ENCODE measurements around the gene TMEM79.

TMEM79 gene

DNA sequence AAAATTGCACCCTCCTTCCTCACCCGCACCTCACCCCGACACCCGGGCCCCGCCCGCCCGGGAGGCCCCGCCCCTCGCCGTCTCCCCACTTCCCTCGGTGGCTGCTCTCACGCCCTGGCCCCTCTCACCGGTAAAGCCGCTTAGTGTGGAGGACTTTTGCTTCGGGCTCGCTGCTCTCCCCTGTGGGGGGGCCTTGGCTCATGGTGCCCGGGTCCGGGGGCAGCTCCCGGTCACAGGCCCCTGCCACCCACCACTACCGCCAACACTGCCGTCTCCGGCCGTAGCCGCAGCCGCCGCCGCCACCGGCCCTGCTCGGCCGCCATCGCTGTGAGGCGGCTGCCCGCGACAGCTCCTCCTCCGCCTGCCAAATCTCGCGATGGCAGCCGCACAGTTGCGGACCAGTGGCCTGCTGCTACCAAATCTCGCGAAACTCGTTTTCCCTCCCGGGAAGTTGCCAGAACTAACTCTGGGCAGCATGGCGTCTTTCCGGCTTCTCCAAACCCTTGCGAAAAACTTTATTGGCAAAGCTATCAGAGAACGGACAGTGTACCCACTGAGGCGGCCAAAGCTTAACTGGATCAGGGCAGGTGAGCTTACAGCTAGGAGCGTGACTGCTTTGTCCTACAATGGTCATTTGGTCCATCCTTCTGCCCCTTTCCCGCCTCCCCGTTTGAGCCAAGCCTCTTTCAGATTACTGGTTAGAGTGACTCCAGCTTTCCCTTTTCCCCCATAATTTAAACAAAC is 1.5 kb upstream of the TMEM79 start, which contains the start of gene SMG5:
Gene SMG5 (minus strand): TSS at position 347 of the 744 bp plus-strand sequence. CDS start 145 bp downstream, at position 202.
- Histone ChIP-seq H3K27ac (ENCODE audit: low read length) (peak within 1 kb of the TSS; percentile 76), H3K4me1 (ENCODE audit: control insufficient read depth, insufficient read depth, low read length) (peaks cover 18% of the 10 kb centered on the region), H3K4me3 (ENCODE audit: low read length in 2 of 2) (peak within 1 kb of the TSS; percentile 83 to 95), H3K27me3 (ENCODE audit: control insufficient read depth in 1 of 2, insufficient read depth in 2 of 2, low read length in 2 of 2) (no peaks in the 10 kb centered on the region), H3K9ac (ENCODE audit: low read length in 2 of 2) (peak within 1 kb of the TSS; percentile 87 to 93), H3K36me3 (ENCODE audit: control insufficient read depth in 2 of 2, insufficient read depth in 2 of 2, low read length in 2 of 2) (peaks cover 5 to 15% of the 10 kb centered on the region in 2 donors), H3K9me3 (ENCODE audit: control insufficient read depth in 2 of 2, low read length in 2 of 2) (no peaks in the 10 kb centered on the region)

DNA sequence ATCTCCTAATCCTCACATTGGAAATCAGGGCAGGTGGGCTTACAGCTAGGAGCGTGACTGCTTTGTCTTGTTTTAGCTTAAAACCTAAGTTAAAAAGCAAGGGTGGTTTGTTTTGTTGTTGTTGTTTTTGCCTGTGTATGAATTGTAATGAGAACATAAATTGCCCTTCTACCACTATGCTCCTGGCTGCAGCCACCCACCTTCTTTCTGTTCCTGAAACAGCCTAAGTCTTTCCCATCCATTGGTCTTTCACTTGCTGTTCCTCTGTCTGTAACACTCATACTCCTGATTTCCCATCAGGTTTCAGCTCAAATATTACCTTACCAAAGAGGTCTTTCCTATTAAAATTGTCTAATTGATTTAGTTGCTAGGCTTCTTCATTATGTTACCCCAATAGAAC is 604 bp upstream of the TMEM79 start:
- Histone ChIP-seq H3K9ac (ENCODE audit: low read length in 2 of 2) (peak overlapping the region; percentile 87 to 93), H3K27ac (ENCODE audit: low read length) (no peak overlapping the region), H3K36me3 (ENCODE audit: control insufficient read depth in 2 of 2, insufficient read depth in 2 of 2, low read length in 2 of 2) (peaks cover under 1 to 8% of the 10 kb centered on the region in 2 donors), H3K27me3 (ENCODE audit: control insufficient read depth in 1 of 2, insufficient read depth in 2 of 2, low read length in 2 of 2) (no peaks in the 10 kb centered on the region), H3K4me3 (ENCODE audit: low read length in 2 of 2) (peak overlapping the region; percentile 83 to 95), H3K9me3 (ENCODE audit: control insufficient read depth in 2 of 2, low read length in 2 of 2) (no peaks in the 10 kb centered on the region), H3K4me1 (ENCODE audit: control insufficient read depth, insufficient read depth, low read length) (peaks cover 18% of the 10 kb centered on the region)

DNA sequence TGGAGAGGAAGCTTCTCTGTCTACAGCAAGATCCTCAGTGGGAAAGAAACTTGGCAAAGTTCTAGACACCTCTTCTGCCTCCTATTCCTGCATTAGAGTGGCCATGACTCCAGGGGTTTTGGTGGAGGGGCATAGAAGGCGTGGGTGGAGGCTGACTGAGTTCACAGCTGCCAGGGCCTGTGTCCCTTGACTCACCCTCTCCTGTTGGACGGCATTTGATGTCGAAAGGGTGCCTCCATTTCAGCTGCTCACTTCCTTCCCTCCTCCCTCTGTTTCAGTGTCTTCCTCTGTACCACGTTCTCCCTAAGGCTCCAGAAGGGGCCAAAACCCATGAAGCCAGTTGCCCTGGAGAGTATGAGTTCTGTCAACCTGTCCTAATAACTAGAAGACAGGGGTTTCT is 632 bp downstream of the TMEM79 start:
- H3K9ac ChIP-seq (ENCODE audit: low read length in 2 of 2): no peak overlapping the region
- H3K36me3 ChIP-seq (ENCODE audit: control insufficient read depth in 2 of 2, insufficient read depth in 2 of 2, low read length in 2 of 2): peaks cover 2 to 5% of the 10 kb centered on the region in 2 donors
- H3K27ac ChIP-seq (ENCODE audit: low read length): no peak overlapping the region
- H3K4me1 ChIP-seq (ENCODE audit: control insufficient read depth, insufficient read depth, low read length): peaks cover 18% of the 10 kb centered on the region
- no peaks in the 10 kb centered on the region for H3K9me3 ChIP-seq (ENCODE audit: control insufficient read depth in 2 of 2, low read length in 2 of 2)
- no peaks in the 10 kb centered on the region for H3K27me3 ChIP-seq (ENCODE audit: control insufficient read depth in 1 of 2, insufficient read depth in 2 of 2, low read length in 2 of 2)
- no peak overlapping the region for H3K4me3 ChIP-seq (ENCODE audit: low read length in 2 of 2)

DNA sequence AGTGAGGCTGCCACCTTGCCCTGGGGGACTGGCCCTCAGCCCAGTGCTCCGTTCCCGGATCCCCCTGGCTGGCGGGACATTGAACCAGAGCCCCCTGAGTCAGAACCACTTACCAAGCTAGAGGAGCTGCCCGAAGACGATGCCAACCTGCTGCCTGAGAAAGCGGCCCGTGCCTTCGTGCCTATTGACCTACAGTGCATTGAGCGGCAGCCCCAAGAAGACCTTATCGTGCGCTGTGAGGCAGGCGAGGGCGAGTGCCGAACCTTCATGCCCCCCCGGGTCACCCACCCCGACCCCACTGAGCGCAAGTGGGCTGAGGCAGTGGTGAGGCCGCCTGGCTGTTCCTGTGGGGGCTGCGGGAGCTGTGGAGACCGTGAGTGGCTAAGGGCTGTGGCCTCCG is 1.3 kb downstream of the TMEM79 start:
- Histone ChIP-seq H3K4me3 (ENCODE audit: low read length in 2 of 2) (no peak overlapping the region), H3K27ac (ENCODE audit: low read length) (no peak overlapping the region), H3K4me1 (ENCODE audit: control insufficient read depth, insufficient read depth, low read length) (peaks cover 15% of the 10 kb centered on the region), H3K36me3 (ENCODE audit: control insufficient read depth in 2 of 2, insufficient read depth in 2 of 2, low read length in 2 of 2) (peaks cover 0 to 5% of the 10 kb centered on the region in 2 donors), H3K9me3 (ENCODE audit: control insufficient read depth in 2 of 2, low read length in 2 of 2) (no peaks in the 10 kb centered on the region), H3K9ac (ENCODE audit: low read length in 2 of 2) (no peak overlapping the region), H3K27me3 (ENCODE audit: control insufficient read depth in 1 of 2, insufficient read depth in 2 of 2, low read length in 2 of 2) (no peaks in the 10 kb centered on the region)

DNA sequence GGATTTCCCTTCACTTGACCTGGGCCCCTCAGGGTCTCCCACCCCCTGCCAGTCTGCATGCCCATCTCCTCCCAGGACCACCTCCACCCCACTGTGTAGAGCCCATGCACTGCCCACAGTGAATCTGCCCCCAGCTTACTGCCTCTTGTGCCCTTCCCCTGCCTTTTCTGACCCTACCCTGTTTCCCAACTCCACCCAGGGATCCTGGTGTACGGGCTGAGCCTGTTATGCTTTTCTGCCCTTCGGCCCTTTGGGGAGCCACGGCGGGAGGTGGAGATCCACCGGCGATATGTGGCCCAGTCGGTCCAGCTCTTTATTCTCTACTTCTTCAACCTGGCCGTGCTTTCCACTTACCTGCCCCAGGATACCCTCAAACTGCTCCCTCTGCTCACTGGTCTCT is 1.9 kb downstream of the TMEM79 start:
- H3K9ac ChIP-seq (ENCODE audit: low read length in 2 of 2): no peak overlapping the region
- H3K9me3 ChIP-seq (ENCODE audit: control insufficient read depth in 2 of 2, low read length in 2 of 2): no peaks in the 10 kb centered on the region
- H3K27me3 ChIP-seq (ENCODE audit: control insufficient read depth in 1 of 2, insufficient read depth in 2 of 2, low read length in 2 of 2): no peaks in the 10 kb centered on the region
- H3K4me3 ChIP-seq (ENCODE audit: low read length in 2 of 2): no peak overlapping the region
- H3K4me1 ChIP-seq (ENCODE audit: control insufficient read depth, insufficient read depth, low read length): peaks cover 20% of the 10 kb centered on the region
- H3K27ac ChIP-seq (ENCODE audit: low read length): no peak overlapping the region
- peaks cover 0 to 5% of the 10 kb centered on the region in 2 donors for H3K36me3 ChIP-seq (ENCODE audit: control insufficient read depth in 2 of 2, insufficient read depth in 2 of 2, low read length in 2 of 2)

DNA sequence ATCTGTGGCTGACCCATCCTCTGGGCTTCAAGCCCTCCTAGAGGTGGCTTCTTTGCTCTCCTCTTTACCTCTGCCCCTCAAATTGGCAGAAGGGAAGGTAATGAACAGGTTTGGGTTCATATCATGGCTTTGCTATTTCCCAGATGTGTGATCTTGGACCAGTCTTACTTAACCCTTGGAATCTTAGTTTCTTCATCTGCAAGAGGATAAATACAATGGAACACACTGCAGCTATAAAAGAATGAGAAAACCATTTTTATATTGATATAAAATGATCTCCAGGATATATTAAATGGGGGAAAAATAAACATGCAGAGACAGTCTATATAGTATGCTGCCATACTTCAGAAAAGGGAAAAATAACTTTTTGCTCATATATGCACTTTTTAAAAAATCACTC is 5.7 kb downstream of the TMEM79 start:
- H3K4me1 ChIP-seq (ENCODE audit: control insufficient read depth, insufficient read depth, low read length): peaks cover 25% of the 10 kb centered on the region
- H3K36me3 ChIP-seq (ENCODE audit: control insufficient read depth in 2 of 2, insufficient read depth in 2 of 2, low read length in 2 of 2): peaks cover 3 to 5% of the 10 kb centered on the region in 2 donors
- H3K27ac ChIP-seq (ENCODE audit: low read length): no peak overlapping the region
- H3K4me3 ChIP-seq (ENCODE audit: low read length in 2 of 2): no peak overlapping the region
- H3K9me3 ChIP-seq (ENCODE audit: control insufficient read depth in 2 of 2, low read length in 2 of 2): no peaks in the 10 kb centered on the region
- no peaks in the 10 kb centered on the region for H3K27me3 ChIP-seq (ENCODE audit: control insufficient read depth in 1 of 2, insufficient read depth in 2 of 2, low read length in 2 of 2)
- H3K9ac ChIP-seq (ENCODE audit: low read length in 2 of 2): no peak overlapping the region

DNA sequence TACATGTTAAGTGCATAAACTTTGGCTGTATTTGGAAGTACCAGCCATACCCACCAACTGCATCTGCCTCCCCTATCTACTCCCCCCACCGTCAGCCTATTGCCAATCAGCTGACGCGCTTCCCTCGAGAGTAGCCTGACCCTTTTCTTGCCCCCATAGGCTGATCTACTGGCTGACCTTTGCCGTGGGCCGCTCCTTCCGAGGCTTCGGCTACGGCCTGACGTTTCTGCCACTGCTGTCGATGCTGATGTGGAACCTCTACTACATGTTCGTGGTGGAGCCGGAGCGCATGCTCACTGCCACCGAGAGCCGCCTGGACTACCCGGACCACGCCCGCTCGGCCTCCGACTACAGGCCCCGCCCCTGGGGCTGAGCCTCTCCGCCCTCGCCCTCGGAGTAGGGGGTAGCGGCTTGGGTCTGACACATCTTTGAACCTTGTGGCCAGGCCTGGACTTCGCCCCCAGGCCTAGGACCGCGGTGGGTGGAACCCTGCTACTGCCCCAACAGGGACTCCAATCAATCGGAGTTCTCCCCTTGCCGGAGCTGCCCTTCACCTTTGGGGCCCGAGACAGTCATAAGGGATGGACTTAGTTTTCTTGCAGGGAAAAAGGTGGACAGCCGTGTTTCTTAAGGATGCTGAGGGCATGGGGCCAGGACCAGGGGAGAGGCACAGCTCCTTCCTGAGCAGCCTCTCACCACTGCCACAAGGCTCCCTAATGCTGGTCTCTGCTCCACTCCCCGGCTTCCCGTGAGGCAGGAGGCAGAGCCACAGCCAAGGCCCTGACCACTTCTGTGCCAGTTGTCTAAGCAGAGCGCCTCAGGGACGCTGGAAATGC is 7.3 kb downstream of the TMEM79 start:
- peaks cover 33% of the 10 kb centered on the region for H3K4me1 ChIP-seq (ENCODE audit: control insufficient read depth, insufficient read depth, low read length)
- peak overlapping the region; percentile 85 to 90 for H3K9ac ChIP-seq (ENCODE audit: low read length in 2 of 2)

DNA sequence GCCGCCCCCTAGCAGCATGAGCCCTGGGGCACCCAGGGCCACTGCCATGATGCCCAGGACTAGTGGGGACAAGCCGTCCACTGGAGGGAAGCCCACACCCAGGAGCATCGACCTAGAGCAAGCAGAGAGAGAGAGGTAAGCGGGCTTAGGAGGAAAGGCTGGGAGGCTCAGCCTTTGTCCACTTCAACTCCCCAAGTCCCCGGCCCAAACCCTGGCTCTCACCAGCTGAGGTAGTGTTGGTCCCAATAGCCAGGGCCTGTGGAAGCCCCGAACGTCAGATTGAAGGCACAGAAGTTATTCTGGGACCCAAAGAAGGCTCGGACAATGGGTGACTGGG is 8.9 kb downstream of the TMEM79 start:
- no peak overlapping the region for H3K27ac ChIP-seq (ENCODE audit: low read length)
- H3K4me1 ChIP-seq (ENCODE audit: control insufficient read depth, insufficient read depth, low read length): peaks cover 33% of the 10 kb centered on the region
- no peaks in the 10 kb centered on the region for H3K27me3 ChIP-seq (ENCODE audit: control insufficient read depth in 1 of 2, insufficient read depth in 2 of 2, low read length in 2 of 2)
- no peak overlapping the region for H3K4me3 ChIP-seq (ENCODE audit: low read length in 2 of 2)
- no peaks in the 10 kb centered on the region for H3K9me3 ChIP-seq (ENCODE audit: control insufficient read depth in 2 of 2, low read length in 2 of 2)
- H3K36me3 ChIP-seq (ENCODE audit: control insufficient read depth in 2 of 2, insufficient read depth in 2 of 2, low read length in 2 of 2): peaks cover 3 to 5% of the 10 kb centered on the region in 2 donors
- H3K9ac ChIP-seq (ENCODE audit: low read length in 2 of 2): no peak overlapping the region

More for the DNA sequence above, 7.3 kb downstream of the TMEM79 start:
- Histone ChIP-seq H3K9me3 (ENCODE audit: control insufficient read depth in 2 of 2, low read length in 2 of 2) (no peaks in the 10 kb centered on the region), H3K36me3 (ENCODE audit: control insufficient read depth in 2 of 2, insufficient read depth in 2 of 2, low read length in 2 of 2) (peaks cover 3 to 5% of the 10 kb centered on the region in 2 donors), H3K27me3 (ENCODE audit: control insufficient read depth in 1 of 2, insufficient read depth in 2 of 2, low read length in 2 of 2) (no peaks in the 10 kb centered on the region), H3K4me3 (ENCODE audit: low read length in 2 of 2) (peak overlapping the region; percentile 91 to 93), H3K27ac (ENCODE audit: low read length) (peak overlapping the region; percentile 80)

DNA sequence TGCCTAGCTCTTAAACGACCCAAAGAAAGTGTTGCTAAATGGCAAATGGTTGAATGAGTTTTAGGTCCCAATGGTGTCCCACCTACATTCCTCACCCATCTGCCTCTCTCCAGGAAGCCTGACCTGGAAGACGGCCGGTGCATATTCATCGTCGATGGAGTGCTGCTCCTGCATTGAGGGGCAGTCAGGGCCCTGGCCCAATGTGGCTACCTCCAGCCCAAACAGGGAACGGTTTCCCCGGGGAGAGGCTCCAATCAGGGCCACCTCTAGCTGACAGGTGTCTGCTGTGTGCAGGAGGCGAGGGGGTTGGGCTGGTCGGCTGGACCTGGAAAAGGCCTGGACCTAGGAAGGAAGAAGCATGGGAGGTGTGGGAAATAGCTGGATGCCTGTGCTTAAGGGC is 9.8 kb downstream of the TMEM79 start:
- Histone ChIP-seq H3K36me3 (ENCODE audit: control insufficient read depth in 2 of 2, insufficient read depth in 2 of 2, low read length in 2 of 2) (peaks cover 1 to 3% of the 10 kb centered on the region in 2 donors), H3K4me1 (ENCODE audit: control insufficient read depth, insufficient read depth, low read length) (peaks cover 33% of the 10 kb centered on the region), H3K27me3 (ENCODE audit: control insufficient read depth in 1 of 2, insufficient read depth in 2 of 2, low read length in 2 of 2) (no peaks in the 10 kb centered on the region), H3K9me3 (ENCODE audit: control insufficient read depth in 2 of 2, low read length in 2 of 2) (no peaks in the 10 kb centered on the region), H3K9ac (ENCODE audit: low read length in 2 of 2) (no peak overlapping the region), H3K4me3 (ENCODE audit: low read length in 2 of 2) (no peak overlapping the region), H3K27ac (ENCODE audit: low read length) (no peak overlapping the region)

DNA sequence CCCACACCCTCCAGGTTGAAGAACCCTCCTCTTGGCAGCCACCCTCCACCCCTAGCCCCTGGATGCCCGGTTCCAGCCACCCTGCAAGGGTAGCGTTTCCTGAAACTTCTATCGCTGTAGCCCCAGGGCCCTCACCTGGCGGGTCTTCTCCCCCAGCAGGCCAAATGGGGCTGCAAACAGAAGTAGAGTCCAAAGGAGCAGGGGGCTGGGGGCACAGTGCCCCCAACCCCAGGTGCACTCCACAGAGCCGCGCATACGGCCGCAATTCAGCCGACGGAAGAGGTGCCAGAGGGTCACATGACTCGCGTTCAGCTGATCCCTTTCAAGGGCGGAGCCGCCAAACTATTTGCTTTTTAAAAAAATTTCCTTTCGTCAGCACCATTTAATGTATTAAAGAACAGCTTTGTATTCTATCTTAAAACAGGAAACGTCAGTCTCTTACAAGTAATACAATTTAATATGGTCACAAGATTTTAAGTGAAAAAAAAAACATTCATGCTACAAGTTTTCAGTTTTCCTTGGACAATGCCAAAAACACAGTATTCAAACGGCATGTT is 11.3 kb downstream of the TMEM79 start, which contains the start of gene GLMP:
Gene GLMP (minus strand): TSS at position 289 of the 557 bp plus-strand sequence. CDS start 34 bp downstream, at position 255.
- Histone ChIP-seq H3K9me3 (ENCODE audit: control insufficient read depth in 2 of 2, low read length in 2 of 2) (no peaks in the 10 kb centered on the region), H3K36me3 (ENCODE audit: control insufficient read depth in 2 of 2, insufficient read depth in 2 of 2, low read length in 2 of 2) (peaks cover 0 to 3% of the 10 kb centered on the region in 2 donors), H3K4me1 (ENCODE audit: control insufficient read depth, insufficient read depth, low read length) (peaks cover 33% of the 10 kb centered on the region), H3K9ac (ENCODE audit: low read length in 2 of 2) (peak within 1 kb of the TSS; percentile 82 to 98), H3K4me3 (ENCODE audit: low read length in 2 of 2) (peak within 1 kb of the TSS; percentile 92 to 93), H3K27me3 (ENCODE audit: control insufficient read depth in 1 of 2, insufficient read depth in 2 of 2, low read length in 2 of 2) (no peaks in the 10 kb centered on the region), H3K27ac (ENCODE audit: low read length) (peak within 1 kb of the TSS; percentile 49)

All from stomach smooth muscle (tissue), 2 donors.